ENCODE data around the gene CDCA4.
"Not testable (repeated sequence)": the region's sequence is repeated elsewhere in the genome, so short reads cannot be mapped to it uniquely, and the experiment has no call there.

CDCA4 gene

DNA sequence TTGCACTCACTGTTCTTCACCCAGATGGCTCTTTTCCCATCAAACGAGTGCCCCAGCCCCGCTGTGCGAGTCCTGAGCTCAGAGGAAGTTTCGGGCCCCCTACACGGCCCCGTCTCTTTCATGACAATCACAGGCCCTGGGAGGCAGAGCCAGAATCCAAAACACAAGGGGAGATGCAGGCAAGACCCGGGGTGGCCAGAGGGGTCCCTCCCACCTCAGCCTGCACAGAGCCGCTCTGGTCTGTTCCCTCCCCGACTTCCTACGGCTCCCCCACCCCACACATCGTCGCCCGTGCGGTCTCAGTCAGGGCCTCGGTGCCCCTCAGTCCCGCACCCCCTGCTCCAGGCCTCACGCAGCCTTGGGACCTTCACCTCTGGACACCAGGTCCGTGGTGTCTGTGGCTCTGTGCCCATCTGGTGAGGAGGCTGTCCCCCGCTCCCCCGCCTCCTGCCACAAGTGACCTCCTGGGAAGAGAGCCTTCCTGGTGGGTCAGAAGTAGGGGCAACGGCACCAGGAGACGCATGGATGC is 35.5 kb upstream of the CDCA4 start:
- DNase-seq = no peak

DNA sequence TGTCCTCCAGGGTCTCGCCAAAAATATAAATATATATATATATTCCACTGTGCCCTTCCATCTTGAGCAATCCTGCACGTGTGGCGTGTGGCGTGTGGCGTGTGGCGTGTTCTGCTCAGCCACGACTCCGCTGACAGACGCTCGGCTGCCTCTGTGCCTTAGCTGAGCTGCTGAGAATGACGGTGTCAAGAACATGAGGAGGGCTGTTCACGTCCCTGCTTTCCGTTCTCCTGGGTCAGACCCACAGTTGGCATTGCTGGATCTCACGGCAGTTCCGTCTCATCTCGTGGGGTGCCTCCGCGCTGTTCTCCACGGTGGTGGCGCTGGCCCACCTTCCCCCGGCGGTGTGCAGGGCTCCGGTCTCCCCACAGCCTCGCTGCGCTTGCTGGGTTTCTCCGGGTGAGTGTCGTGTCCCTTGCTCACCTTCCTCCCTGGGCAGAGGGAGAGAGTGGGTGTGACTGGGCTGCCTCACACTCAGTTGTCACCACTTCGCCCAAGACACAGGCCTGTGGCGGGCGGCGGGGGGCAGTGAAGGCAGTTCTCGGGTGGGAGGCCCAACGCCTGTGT is 34.9 kb upstream of the CDCA4 start:
- no peak for DNase-seq

DNA sequence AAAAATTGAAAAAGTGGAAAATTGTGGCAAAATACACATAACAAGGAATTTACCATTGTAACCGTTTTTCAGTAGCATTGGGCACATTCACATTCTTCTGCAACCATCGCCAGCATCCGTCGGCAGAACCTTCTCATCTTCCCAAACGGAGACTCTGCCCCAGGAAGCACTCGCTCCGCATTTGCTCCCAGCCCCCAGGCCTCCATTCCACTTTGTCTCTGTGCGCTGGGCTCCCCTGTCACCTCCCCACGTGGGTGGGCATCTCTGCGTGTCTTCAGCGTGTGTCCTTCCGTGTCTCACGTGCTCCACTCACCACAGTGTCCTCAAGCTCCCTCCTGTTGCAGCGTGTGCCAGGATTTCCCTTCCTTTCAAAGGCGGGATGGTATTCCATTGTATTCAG is 34.5 kb upstream of the CDCA4 start:
- no peak for DNase-seq

DNA sequence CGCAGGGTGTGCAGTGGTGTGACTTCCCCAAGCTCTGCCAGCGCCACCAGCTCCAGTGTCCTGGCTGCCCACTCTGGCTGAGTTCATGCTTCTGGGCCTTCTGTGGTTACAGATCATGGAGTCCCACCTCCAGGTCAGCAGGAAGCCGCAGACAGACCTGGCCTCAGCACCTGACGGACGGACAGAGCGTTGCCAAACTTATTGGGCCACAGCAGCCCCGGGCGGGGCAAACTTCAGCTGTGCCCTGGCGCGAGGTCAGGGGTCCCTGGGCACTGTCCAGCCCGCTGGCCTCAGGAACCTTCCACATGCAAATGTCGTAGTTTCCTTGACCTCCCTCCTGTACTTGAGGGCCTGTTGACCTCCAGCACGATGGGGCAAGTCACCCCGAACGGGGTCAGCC is 33.1 kb upstream of the CDCA4 start:
- no peak for DNase-seq

DNA sequence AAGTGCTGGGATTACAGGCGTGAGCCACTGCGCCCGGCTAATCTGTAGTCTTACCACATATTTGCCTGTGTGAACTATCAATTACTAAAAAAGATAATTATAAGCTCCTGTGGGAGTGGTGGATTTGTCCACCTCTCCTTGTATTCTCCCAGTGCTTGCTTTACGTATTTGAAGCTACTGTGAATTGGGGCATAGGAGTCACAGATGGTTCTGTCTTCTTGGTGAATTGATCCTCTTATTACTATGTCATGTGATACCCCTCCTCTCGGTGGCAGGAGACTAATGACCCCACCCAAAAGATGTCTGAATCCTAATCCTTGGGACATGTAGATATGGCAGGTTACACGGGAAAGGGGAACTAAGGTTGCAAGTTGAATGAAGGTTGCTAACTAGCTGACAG is 32.5 kb upstream of the CDCA4 start:
- DNase-seq = no peak

DNA sequence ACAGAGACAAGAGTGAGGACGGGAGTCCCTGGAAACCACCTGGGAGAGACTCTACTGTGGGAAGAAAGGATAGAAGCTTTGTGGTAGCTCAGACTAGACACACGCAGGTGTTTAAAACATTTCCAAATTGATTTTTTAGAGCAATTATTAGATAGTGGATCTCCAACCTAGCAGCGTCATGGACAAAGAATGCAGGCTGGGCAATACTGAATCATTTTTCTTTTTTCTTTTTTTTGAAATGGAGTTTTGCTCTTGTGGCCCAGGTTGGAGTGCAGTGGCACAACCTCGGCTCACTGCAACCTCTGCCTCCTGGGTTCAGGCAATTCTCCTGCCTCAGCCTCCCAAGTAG is 31.2 kb upstream of the CDCA4 start:
- DNase-seq = no peak

DNA sequence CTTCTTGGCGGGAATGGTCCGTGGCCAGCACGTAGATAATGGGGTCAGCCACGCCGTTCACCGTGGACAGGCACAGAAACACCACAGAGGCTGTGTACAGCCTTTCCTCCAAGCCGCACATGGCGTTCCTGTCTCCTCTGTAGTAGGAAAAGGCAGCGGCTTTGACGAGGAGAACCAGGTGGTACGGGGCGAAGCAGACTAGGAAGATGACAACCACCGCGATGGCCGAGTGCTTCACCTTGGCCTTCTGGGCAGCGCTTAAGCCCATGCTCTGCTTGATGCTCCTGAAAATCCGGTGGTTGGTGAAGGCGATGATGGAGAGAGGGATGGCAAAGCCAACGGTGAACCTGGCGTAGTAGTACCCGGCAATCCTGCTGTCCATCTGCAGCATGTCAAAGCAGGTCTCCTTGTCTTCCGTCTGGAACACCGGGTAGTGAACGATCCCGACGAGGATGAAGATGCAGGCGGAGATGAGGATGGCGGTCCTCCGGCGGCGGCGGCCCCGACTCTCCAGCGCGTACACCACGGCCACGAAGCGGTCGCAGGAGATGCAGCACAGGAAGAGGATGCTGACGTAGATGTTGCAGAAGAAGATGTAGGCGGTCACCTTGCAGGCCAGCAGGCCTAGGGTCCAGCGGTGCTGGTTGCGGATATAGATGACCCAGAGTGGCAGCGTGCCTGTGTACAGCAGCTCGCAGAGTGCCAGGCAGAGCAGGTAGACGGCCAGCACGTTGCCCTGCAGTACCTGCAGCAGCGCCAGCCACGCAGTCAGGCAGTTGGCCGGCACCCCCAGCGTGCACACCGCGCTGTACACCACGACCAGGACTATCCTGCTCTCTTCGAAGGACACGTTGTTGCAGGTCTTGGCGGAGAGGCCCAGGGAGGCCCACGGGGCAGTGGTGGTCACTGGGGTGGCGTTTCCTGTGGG is 30.6 kb upstream of the CDCA4 start:
- DNase-seq = no peak

DNA sequence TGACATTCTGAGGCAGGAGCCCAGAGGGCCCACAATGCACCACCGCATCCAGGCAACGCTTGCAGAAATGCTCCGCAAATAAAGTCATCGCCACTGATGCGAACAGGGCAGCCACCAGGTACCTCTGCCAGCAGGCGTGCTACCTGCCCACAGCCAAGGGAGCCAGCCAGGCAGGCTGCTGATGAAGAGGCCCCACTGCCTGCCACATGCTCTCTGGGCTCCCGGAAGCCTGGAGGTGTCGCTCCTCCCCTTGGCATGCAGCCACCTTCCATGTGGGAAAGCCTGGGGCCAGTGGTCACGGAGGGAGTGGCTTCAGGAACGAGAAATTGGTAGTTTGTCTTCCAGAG is 29.6 kb upstream of the CDCA4 start:
- peak; percentile 75 for DNase-seq

DNA sequence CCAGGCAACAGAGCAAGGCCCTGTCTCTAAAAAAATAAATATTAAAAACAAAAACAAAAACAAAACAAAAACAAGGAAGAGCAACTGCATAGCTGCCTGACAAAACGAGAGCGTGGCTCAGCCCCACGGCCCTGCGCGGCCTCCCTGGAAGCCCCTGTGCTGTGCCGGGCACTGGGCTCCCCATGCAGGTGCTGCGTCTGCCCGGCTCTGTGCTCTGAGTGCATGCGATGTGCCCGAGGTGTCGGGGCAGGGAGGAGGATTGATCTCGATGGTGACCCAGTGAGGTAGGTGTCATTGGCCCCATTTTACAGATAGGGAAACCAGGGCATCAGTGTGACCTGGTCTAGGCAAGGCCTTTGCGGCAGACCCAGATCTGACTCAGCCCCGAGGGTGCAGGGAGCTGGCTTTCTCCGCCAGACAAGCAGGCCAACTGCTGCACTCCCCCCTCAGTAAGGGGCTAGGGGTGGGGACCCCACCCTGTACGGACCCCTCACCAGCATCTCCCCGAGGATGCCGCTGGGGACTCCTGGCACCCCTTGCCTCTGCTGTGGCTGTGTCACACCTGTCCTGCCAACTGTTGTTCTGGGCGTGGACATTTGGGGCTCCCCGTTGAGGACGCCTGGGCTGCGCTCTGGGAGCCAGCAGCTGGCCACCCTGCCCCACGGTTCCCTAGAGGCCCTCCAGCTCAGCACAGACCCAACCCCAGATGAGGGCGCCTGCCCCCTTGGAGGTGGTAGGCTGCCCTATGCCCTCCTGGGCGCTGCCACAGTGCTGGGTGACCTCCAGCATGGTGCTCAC is 29.1 kb upstream of the CDCA4 start:
- no peak for DNase-seq

DNA sequence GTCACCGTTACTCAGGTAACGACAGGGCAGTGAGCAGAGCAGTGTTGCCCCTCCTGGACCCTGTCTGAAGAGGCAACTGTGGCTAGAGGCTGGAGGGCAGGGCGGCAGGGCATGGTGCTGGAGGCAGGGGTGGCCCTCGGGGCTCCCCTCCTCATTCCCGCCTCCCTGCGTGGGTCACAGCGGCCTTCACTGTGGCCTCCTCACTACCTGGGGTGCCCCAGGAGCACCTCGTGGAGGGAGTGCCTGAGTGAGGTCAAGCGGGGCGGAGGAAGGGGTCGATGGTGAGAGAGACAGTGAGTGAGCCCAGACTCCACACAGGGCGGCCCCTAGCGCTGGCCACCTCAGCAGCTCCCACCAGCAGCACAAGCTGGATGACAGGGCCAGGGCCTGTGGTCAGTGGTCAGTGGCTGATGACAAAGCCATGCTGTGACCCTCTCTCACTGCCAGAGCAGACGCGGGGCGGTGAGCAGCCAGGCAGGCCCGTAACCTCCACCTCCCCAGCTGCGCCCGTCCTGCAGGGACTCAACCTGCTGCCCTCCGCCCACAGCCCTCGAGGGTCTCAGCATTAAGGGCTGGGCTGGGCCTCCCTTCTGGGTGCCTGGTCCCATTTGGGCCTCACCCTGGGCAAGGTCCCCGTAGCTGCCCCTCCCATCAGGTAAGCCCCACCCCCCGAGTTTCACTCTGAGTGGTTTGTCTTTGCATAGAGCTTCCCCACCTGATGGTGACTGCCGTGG is 26.6 kb upstream of the CDCA4 start:
- DNase-seq = no peak

DNA sequence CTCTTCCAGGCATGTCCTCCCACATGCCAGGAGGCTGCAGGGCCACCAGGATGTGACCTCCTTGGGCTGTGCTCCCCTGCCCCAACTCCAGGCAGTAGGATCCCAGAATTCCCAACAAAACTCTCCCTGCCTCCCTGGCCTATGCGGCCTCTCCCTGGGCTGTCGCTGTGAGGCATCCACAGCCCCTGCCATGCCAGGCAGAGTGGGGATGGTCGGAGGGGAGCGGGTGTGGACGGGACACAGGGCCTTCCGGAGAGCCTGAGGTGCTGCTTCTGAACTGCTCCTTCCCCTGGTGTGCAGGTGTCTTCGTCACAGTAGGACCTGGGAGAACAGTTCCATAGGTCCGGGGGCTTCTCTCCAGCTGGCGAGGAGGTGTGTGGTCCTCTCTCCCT is 26.0 kb upstream of the CDCA4 start:
- DNase-seq = no peak

DNA sequence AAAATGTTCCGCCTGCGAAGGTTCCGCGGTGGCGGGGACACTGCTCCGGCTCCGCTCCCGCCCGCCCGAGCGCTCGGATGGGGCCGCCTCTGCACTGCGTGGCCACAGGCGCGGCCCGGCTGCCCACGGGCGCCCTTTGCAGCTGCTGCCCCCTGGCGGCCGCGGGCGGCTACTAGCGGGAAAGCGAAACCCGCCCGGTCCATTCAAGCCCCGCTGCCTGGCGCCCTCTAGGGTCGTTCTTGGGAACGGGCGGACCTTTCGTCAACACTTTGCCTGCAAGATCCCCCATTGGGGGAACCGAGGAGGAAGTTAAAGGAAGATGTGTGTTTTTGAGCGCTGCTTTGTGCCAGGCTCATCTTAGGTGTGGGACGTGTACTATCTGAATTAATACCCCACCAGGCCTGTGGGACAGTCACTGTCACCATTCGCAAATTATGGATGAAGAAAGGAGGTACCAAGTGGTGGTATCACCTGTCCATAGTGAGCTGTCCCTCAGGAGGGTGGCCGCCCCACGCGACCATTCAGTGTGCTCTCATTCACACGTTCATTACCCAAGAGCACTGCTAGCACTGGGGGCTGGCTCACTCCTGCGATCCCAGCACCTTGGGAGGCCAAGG is 24.9 kb upstream of the CDCA4 start:
- peak; percentile 90 for DNase-seq

DNA sequence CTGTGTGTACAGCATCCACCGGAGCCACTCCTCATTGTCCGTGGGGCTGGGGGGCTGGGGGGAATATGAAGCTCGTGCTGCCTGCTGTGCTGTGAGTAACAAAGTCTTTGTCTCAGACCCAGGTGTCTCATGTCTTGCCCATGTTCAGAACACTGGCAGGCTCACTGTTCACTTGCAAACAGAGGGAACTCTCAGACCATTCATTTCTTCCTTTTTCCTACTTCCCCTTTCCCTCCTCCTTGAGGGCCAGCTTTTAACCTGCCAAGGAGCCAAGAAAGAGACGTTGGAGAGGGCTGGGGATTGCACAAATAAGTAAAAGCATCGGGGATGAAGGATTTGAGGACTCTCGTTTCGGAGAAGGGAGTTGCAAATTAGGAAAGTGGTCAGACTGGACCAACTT is 22.8 kb upstream of the CDCA4 start:
- no peak for DNase-seq

DNA sequence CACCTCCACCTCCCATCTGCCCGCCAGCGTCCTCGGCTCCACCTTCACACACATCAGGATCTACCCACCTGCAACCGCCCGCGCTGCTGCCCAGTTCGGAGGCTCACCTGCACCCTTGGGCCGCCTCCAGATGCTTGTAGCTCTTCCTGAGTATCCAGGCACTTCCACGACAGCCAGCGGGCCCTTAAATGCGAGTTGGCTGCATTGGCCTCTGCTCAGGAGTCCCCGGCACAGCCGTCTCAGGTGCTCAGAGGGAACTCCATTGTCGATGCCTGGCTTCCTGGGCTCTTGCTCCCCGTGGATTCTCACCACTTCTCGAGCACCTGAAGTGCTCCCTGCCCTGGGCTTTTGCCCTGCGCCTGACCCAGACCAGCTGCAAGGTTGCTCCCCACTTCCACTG is 21.9 kb upstream of the CDCA4 start:
- DNase-seq = peak; percentile 58

DNA sequence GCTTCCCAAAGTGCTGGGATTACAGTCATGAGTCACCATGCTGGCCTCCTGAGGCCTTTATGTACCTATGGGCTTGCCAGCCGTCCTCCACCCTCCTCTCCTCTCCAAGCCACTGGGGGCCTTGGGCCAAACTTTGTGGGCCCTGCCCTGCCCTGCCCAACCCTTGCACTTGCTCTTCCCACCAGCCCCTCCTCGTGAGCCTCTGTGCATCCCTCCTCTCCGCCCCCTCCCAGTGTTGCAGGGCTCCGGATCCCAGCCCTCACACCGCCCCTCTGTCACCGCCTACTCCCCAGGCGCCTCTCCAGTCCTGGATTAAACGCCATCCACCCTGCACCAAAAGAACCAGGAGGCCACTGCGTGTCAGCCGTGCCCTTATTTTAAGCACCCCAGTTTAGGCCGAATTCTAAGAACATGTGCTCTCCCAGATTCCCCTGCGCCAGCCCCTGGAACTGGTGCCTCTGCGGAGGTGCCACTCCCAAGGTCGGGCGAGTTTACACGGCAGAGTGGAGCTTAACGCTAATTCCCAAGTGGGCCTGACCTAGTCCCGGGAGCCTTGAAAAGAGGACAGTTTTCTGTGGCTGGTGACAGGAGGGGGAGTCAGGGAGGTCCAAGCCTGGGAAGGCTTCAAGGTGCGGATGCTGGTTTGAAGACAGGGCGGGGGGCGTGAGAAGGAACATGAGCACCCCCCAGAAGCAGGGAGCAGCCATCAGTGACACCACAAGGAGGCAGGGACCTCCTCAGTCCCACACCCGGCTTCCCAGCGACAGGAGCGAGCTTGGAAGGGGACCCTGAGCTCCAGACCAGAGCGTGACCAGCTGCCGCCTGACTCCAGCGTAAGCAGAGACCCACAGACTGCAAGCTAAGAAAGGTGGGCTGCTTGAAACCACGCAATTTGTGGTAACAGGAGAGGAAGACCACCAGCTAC is 21.2 kb upstream of the CDCA4 start:
- DNase-seq = no peak

DNA sequence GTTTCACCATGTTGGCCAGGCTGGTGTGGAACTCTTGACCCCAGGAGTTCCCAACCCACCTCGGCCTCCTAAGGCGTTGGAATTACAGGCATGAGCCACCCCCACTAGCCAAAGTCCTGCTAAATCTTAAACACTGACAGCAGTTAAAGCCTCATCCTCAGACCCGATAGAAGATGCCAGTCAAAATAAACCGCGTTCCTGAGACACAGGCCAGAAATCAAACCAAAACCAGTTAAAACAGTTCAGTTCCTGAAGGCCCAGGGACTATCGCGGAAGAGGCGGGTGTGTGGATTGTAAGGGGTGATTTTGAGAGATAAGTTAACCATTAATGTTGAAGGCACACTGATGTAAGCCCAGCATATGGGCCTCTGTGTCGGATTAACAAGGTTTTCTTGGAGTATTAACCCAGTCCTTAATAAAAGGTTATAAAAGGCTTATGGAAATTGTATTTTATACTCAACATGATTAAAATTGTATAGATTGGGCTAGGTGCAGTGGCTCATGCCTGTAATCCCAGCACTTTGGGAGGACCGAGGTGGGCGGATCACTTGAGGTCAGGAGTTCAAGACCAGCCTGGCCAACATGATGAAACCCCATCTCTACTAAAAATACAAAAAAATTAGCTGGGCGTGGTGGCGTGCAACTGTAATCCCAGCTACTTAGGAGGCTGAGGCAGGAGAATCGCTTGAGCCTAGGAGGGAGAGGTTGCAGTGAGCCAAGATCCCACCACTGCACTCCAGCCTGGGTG is 18.7 kb upstream of the CDCA4 start:
- no peak for DNase-seq

DNA sequence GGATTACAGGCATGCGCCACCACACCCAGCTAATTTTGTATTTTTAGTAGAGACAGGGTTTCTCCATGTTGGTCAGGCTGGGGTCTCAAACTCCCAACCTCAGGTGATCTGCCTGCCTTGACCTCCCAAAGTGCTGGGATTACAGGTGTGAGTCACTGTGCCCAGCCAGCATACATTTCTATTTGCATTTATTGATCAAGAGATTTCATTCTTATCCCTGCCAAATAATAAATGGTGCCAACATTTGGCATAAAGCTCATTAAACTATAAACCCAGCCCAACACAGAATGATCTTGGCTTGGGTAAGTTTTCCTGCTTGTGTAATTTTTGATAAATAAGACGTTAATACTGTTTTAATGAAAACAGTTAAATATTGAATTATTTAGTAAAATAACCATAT is 14.7 kb upstream of the CDCA4 start:
- not testable (repeated sequence) for DNase-seq

DNA sequence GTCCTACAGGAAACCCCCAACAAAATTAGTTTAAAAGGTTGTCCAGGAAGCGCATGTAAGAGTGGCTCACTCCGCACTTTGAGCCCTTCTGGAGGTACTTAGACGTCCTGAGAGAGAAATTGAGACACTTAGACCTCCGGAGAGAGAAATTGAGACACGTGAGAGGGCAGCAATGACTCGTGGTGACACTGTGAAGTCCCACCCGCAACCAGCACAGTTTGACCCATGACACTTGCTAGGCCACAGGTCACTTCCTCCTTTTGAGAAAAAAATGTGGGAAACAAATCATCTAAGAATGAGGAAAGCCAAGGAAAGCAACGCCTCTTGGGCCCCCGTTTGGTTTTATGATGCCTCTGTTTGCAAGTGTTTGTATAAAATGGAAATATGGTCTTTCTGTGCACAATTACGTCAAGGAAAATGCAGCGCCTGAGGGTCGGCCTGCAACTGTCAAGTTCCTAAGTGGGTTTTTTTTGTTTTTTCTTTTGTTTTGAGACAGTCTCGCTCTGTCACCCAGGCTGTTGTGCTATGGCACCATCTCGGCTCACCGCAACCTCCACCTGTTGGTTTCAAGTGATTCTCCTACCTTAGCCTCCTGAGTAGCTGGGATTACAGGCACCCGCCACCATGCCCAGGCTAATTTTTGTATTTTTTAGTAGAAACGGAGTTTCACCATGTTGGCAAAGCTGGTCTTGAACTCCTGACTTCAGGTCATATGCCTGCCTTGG is 13.6 kb upstream of the CDCA4 start:
- DNase-seq = no peak

DNA sequence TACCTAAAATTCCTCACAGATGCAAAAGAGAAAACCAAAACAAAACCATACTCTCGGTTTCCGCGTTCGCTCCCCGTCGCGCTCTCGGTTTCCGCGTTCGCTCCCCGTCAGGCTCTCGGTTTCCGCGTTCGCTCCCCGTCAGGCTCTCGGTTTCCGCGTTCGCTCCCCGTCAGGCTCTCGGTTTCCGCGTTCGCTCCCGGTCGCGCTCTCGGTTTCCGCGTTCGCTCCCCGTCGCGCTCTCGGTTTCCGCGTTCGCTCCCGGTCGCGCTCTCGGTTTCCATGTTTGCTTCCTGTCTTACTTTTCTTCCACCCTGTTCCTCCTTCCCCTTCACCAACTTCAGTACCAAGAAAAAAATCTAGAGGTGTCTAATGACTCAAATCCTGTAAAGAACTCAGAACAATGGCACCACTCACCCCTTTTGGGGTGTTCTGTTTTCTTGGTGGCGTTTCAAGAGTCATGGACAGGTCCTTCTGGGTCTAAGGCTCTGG is 12.6 kb upstream of the CDCA4 start:
- not testable (repeated sequence) for DNase-seq

DNA sequence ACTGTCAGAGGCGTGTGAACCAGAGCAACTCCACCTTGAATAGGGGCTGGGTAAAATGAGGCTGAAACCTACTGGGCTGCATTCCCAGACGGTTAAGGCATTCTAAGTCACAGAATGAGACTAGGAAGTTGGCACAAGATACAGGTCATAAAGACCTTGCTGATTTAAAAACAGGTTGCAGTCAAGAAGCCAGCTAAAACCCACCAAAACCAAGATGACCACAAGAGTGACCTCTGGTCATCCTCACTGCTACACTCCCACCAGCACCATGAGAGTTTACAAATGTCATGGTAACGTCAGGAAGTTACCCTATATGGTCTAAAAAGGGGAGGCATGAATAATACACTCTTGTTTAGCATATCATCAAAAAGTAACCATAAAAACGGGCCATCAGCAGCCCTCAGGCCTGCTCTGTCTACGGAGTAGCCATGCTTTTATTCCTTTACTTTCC is 11.6 kb upstream of the CDCA4 start:
- DNase-seq = not testable (repeated sequence)

All from NCI-H146 (cell line).